WI38 (cell line): ENCODE data around the gene SEL1L2.

ENCODE experiments used
- H3K4me3 ChIP-seq: 2 replicates; pipeline ENCODE4 v1.5.1; 2011; ENCODE audit warnings: low read depth, mild to moderate bottlenecking, control low read depth, low read length
- TF ChIP-seq, protein P1 (sequence below): IDR thresholded peaks from 2 replicates; pipeline ENCODE4 v1.5.1; 2012; ENCODE audit warnings: low read depth, mild to moderate bottlenecking, control low read depth, low read length

The SEL1L2 gene

DNA sequence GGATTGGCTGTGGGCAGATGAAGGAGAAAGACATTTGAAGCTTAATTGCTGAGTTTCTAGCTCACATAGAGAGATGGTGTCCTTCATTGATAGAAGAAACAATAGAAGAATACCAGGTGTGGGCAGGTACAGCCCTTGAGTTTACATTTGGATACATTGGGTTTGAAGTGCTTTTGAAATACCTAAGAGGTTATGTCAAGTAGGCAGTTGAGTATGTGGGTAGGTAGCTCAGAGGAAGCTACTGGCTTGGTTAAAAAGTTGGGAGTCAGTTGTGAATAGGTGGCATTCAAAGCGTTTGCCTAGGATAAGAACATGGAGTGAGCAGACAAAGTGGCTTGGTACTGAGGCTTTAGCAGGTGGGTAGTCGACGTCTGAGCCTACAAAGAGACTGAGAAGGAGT is 180.6 kb downstream of the SEL1L2 start:
- TF ChIP-seq, protein P1, sequence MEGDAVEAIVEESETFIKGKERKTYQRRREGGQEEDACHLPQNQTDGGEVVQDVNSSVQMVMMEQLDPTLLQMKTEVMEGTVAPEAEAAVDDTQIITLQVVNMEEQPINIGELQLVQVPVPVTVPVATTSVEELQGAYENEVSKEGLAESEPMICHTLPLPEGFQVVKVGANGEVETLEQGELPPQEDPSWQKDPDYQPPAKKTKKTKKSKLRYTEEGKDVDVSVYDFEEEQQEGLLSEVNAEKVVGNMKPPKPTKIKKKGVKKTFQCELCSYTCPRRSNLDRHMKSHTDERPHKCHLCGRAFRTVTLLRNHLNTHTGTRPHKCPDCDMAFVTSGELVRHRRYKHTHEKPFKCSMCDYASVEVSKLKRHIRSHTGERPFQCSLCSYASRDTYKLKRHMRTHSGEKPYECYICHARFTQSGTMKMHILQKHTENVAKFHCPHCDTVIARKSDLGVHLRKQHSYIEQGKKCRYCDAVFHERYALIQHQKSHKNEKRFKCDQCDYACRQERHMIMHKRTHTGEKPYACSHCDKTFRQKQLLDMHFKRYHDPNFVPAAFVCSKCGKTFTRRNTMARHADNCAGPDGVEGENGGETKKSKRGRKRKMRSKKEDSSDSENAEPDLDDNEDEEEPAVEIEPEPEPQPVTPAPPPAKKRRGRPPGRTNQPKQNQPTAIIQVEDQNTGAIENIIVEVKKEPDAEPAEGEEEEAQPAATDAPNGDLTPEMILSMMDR = no peak
- no peak overlapping the region for H3K4me3 ChIP-seq

DNA sequence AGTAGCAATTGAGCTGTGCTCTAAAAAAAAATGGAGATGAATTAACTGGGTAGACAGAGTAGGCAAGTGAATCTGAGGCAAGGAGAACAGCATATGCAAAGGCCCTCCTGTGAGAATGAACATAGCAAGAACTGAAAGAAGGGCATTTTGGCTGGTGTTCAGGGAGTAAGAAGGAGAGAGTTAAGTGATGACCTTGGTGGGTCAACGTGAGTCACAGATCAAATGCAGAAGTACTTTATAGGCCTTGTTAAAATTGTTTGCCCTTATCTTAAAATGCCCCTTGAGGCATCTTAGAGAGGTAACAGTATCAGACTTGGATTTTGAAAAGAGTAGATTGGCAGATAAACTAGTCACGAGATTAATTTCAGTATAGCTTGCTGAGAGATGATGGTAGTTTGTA is 181.0 kb downstream of the SEL1L2 start:
- TF ChIP-seq, protein P1 = no peak
- H3K4me3 ChIP-seq = no peak overlapping the region

DNA sequence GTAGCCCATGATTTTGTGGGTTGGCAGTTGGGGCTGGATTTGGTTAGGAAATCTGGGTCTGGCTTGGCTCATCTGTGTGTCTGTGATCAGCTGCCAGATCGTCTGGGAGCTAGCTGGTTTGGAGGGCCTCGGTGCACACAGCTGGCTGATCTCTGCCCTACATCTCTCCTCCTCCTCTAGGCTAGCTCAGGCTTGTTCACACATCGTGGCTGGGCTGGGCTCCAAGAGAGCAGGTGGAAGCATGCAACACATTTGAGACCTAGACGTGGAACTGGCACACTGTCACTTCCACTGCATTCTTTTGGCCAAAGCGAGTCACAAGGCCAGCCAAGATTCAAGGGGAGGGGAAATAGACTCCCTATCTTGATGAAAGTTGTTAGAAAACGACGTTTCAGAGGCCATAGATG is 189.7 kb downstream of the SEL1L2 start:
- TF ChIP-seq, protein P1 = no peak
- H3K4me3 ChIP-seq = no peak overlapping the region

DNA sequence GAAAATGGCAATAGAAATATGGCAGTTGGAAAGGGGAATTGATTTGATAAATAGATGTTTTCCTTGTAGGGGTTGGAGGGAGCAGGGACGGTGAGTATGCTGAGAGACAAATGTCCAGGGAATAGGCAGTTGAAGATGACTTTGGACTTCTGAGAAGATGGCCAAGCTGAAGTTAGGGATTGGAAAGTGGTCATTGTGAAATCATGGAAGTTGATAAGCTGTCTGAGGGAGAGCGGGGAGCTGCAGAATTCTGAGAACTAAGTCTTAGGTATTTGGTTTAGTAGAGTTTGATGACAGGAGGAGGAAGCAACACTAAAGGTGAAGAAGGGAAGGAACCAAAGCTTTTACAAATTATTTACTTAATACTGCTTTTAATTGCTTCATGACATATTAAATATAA is 190.4 kb downstream of the SEL1L2 start:
- no peak overlapping the region for H3K4me3 ChIP-seq
- TF ChIP-seq, protein P1 = no peak
